ENCODE measurements around the gene CIZ1. TPM values are rescaled to one million over a fixed set of nuclear protein-coding genes. Genes with fewer than 3 reads are reported as not detected.

Gene CIZ1
- total RNA-seq, 1 experiment from 2014 or later: 111 TPM

- Histone ChIP-seq H3K4me3 (ENCODE audit: low read depth in 2 of 2, low read length in 2 of 2) (no peak overlapping the region), H3K27me3 (ENCODE audit: control insufficient read depth, insufficient read depth, low read length) (no peaks in the 10 kb centered on the region), H3K9me3 (ENCODE audit: control insufficient read depth, insufficient read depth, low read depth, low read length) (no peaks in the 10 kb centered on the region), H3K4me1 (ENCODE audit: control insufficient read depth, insufficient read depth, low read length) (no peaks in the 10 kb centered on the region; the same call in 1 of the 2 replicates), H3K36me3 (ENCODE audit: control insufficient read depth, insufficient read depth, low read length) (no peaks in the 10 kb centered on the region), H3K27ac (ENCODE audit: low read length) (no peak overlapping the region)
- no peak for DNase-seq (ENCODE audit: low read depth, low spot score)
- intact Hi-C loops (cut with micrococcal nuclease; ENCODE audit: unreplicated experiment) (no loop called here), in situ Hi-C loops (cut with HindIII; ENCODE audit: low pct_unique_long_range_greater_than_20kb, low sequenced_read_pairs) (no loop called here)
- BruUV-seq (replicated peaks): no TSS peak
- TF ChIP-seq, protein P1, sequence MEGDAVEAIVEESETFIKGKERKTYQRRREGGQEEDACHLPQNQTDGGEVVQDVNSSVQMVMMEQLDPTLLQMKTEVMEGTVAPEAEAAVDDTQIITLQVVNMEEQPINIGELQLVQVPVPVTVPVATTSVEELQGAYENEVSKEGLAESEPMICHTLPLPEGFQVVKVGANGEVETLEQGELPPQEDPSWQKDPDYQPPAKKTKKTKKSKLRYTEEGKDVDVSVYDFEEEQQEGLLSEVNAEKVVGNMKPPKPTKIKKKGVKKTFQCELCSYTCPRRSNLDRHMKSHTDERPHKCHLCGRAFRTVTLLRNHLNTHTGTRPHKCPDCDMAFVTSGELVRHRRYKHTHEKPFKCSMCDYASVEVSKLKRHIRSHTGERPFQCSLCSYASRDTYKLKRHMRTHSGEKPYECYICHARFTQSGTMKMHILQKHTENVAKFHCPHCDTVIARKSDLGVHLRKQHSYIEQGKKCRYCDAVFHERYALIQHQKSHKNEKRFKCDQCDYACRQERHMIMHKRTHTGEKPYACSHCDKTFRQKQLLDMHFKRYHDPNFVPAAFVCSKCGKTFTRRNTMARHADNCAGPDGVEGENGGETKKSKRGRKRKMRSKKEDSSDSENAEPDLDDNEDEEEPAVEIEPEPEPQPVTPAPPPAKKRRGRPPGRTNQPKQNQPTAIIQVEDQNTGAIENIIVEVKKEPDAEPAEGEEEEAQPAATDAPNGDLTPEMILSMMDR (IDR thresholded peaks at IDR 0.05): no peak
- CTCF ChIA-PET: no interaction called here
- ATAC-seq: no peak
- POLR2A ChIA-PET: no interaction called here
These were observed 17.7 kb upstream of the CIZ1 start for GRCh38 chr9:128208946-128209669.

DNA sequence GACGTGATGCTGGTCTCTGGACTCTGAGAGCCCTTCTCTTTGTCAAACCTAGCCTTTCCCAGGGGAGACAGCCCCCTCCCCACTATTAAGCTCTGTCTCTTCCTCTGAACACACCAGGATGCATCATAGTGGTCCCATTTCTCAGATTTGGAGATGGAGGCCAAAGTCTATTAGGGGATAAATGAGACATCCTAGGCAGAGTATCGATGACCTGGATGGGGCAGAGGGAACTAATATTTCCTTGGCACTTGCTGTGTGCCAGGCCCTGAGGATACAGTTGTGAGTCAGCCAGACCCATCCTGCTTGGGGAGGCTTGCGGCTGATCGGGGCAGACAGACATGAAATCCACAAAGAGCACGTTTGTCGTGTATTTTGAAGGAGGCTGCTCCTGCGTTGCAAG lies 17.0 kb upstream of the CIZ1 start:
- ATAC-seq (no peak), DNase-seq (ENCODE audit: low read depth, low spot score) (no peak)
- in situ Hi-C loops (cut with HindIII; ENCODE audit: low pct_unique_long_range_greater_than_20kb, low sequenced_read_pairs): no loop called here
- no peak for TF ChIP-seq TCF7L2 (IDR thresholded peaks at IDR 0.05; ENCODE audit: low read depth, low read length)
- TF ChIP-seq POLR2AphosphoS5 (IDR thresholded peaks at IDR 0.05; ENCODE audit: low read depth, low read length): no peak
- TF ChIP-seq, protein P1 (IDR thresholded peaks at IDR 0.05): no peak
- TF ChIP-seq, protein P2, sequence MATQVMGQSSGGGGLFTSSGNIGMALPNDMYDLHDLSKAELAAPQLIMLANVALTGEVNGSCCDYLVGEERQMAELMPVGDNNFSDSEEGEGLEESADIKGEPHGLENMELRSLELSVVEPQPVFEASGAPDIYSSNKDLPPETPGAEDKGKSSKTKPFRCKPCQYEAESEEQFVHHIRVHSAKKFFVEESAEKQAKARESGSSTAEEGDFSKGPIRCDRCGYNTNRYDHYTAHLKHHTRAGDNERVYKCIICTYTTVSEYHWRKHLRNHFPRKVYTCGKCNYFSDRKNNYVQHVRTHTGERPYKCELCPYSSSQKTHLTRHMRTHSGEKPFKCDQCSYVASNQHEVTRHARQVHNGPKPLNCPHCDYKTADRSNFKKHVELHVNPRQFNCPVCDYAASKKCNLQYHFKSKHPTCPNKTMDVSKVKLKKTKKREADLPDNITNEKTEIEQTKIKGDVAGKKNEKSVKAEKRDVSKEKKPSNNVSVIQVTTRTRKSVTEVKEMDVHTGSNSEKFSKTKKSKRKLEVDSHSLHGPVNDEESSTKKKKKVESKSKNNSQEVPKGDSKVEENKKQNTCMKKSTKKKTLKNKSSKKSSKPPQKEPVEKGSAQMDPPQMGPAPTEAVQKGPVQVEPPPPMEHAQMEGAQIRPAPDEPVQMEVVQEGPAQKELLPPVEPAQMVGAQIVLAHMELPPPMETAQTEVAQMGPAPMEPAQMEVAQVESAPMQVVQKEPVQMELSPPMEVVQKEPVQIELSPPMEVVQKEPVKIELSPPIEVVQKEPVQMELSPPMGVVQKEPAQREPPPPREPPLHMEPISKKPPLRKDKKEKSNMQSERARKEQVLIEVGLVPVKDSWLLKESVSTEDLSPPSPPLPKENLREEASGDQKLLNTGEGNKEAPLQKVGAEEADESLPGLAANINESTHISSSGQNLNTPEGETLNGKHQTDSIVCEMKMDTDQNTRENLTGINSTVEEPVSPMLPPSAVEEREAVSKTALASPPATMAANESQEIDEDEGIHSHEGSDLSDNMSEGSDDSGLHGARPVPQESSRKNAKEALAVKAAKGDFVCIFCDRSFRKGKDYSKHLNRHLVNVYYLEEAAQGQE (IDR thresholded peaks at IDR 0.05; ENCODE audit: insufficient read depth in 1 of 2, low read depth in 2 of 2, low read length in 1 of 2): no peak
- TF ChIP-seq SIN3A (IDR thresholded peaks at IDR 0.05; ENCODE audit: borderline replicate concordance, insufficient read depth, low read depth, low read length): no peak
- Histone ChIP-seq H3K9me3 (ENCODE audit: control insufficient read depth, insufficient read depth, low read depth, low read length) (no peaks in the 10 kb centered on the region), H3K27me3 (ENCODE audit: control insufficient read depth, insufficient read depth, low read length) (no peaks in the 10 kb centered on the region), H3K4me3 (ENCODE audit: low read depth in 2 of 2, low read length in 2 of 2) (no peak overlapping the region), H3K4me1 (ENCODE audit: control insufficient read depth, insufficient read depth, low read length) (no peaks in the 10 kb centered on the region; the same call in 1 of the 2 replicates), H3K27ac (ENCODE audit: low read length) (no peak overlapping the region), H3K36me3 (ENCODE audit: control insufficient read depth, insufficient read depth, low read length) (no peaks in the 10 kb centered on the region)
- BruUV-seq (replicated peaks): no TSS peak
- intact Hi-C loops (cut with micrococcal nuclease; ENCODE audit: unreplicated experiment): no loop called here
- ChIA-PET CTCF (no interaction called here), POLR2A (no interaction called here)
